HepG2 (cell line): ENCODE data around the gene UBE2L6. TPM values are rescaled to one million over a fixed set of nuclear protein-coding genes. Genes with fewer than 3 reads are reported as not detected.

Experiments
- ATAC-seq: fragments of 200-7000 bp; cut with Tn5 transposase; 3 replicates; pipeline ENCODE4 v1.9.1; 2020; ENCODE audit warnings: mild to moderate bottlenecking, moderate library complexity
- BruUV-seq: library from RNA; stranded (reverse); fragments of 400-500 nt; replicated peaks from 2 replicates; lab custom pipeline; 2021; lab: Mats Ljungman, UMichigan
- CTCF ChIA-PET: fragments of 300-600 bp; formaldehyde crosslinking; extraction: SDS; loops from one replicate; lab custom pipeline; 2021; ENCODE audit warnings: low total read pairs, inconsistent platforms, low intra/inter-chr PET ratio; lab: Yijun Ruan, JAX
- POLR2A ChIA-PET: fragments of 350-600 bp; sonication (Branson Sonifier 250); formaldehyde crosslinking; loops from one replicate; lab custom pipeline; 2020; ENCODE audit warnings: antibody characterized with exemption, inconsistent platforms; lab: Yijun Ruan, JAX
- DNase-seq: peaks from one replicate; pipeline ENCODE4 v3.0.0-alpha.2; 2015; ENCODE audit warnings: low spot score
- FAIRE-seq: peaks from 3 replicates; lab custom pipeline; 2011; peaks lifted over from hg19 to GRCh38; lab: Jason Lieb, UNC
- H2AFZ ChIP-seq: one replicate; pipeline ENCODE4 v1.6.1; 2011; ENCODE audit warnings: low read length, inconsistent platforms
- H3K27ac ChIP-seq: fragments of 300-600 bp; 3 replicates; pipeline ENCODE4 v1.8.0; 2011; ENCODE audit warnings: mixed run types, mild to moderate bottlenecking, mixed read lengths, low read length, inconsistent platforms; ENCODE audit not compliant: insufficient read depth; ENCODE audit errors: extremely low read length
- H3K27me3 ChIP-seq, 2 experiments: fragments of 200-600 bp in 1 of 2; 2 replicates in 1 of 2; 3 replicates in 1 of 2; pipeline versions ENCODE4 v1.6.0 to v1.8.0; 2011; ENCODE audit warnings: low read length in 2 of 2, mild to moderate bottlenecking in 2 of 2, moderate library complexity in 2 of 2, inconsistent platforms in 1 of 2; ENCODE audit not compliant: insufficient read depth in 2 of 2, control insufficient read depth in 1 of 2
- H3K36me3 ChIP-seq, 2 experiments: fragments of 200-600 bp in 1 of 2; replicated peaks in 1 of 2; 2 replicates in 1 of 2; 3 replicates in 1 of 2; pipeline versions ENCODE4 v1.5.1 to v1.8.0; 2011; ENCODE audit warnings: low read length in 2 of 2, inconsistent platforms in 1 of 2; ENCODE audit not compliant: insufficient read depth in 2 of 2, control insufficient read depth in 1 of 2
- H3K4me1 ChIP-seq: 2 replicates; pipeline ENCODE4 v1.5.1; 2012; ENCODE audit warnings: low read length, inconsistent platforms; ENCODE audit not compliant: insufficient read depth
- H3K4me2 ChIP-seq: 2 replicates; pipeline ENCODE4 v1.6.0; 2011; ENCODE audit warnings: low read depth, low read length, inconsistent platforms
- H3K4me3 ChIP-seq, 3 experiments: fragments of 200-600 bp in 1 of 3; sonication (generic), shearing (Covaris generic) in 1 of 3; replicated peaks in 1 of 3; 2 replicates each; pipeline ENCODE4 v1.5.1; 2011 to 2016; ENCODE audit warnings: low read length in 3 of 3, inconsistent platforms in 2 of 3, low read depth in 2 of 3, mild to moderate bottlenecking in 2 of 3, control low read depth in 1 of 3, mixed read lengths in 1 of 3; ENCODE audit not compliant: insufficient read depth in 1 of 3
- H3K79me2 ChIP-seq: one replicate; pipeline ENCODE4 v1.6.1; 2011; ENCODE audit warnings: low read length, inconsistent platforms; ENCODE audit not compliant: insufficient read depth
- H3K9ac ChIP-seq: 2 replicates; pipeline ENCODE4 v1.6.0; 2011; ENCODE audit warnings: mild to moderate bottlenecking, low read depth, low read length, inconsistent platforms; ENCODE audit not compliant: insufficient read depth
- H3K9me3 ChIP-seq: 2 replicates; pipeline ENCODE4 v1.5.1; 2012; ENCODE audit warnings: mild to moderate bottlenecking, low read length
- H4K20me1 ChIP-seq: 2 replicates; pipeline ENCODE4 v1.6.0; 2011; ENCODE audit warnings: inconsistent platforms, mild to moderate bottlenecking, low read length, moderate library complexity; ENCODE audit not compliant: insufficient read depth
- GLMP ChIP-seq: sonication (generic); formaldehyde crosslinking; IDR thresholded peaks from 2 replicates; pipeline ENCODE4 v1.9.0; 2021; ENCODE audit warnings: missing genetic modification reagents, mild to moderate bottlenecking, borderline replicate concordance
- HNF4G ChIP-seq, 2 experiments: sonication (generic) in 1 of 2; formaldehyde crosslinking in 1 of 2; IDR thresholded peaks; 2 replicates each; pipeline versions ENCODE4 v1.4.0 to v1.6.1; 2011 to 2020; ENCODE audit warnings: borderline replicate concordance in 2 of 2, low read depth in 2 of 2, mild to moderate bottlenecking in 2 of 2, low read length in 1 of 2, missing genetic modification reagents in 1 of 2, moderate library complexity in 1 of 2
- NBN ChIP-seq: fragments of 450-650 bp; conservative IDR thresholded peaks from 2 replicates; pipeline ENCODE4 v1.6.1; 2017
- NR2F2 ChIP-seq: IDR thresholded peaks from 2 replicates; pipeline ENCODE4 v1.6.1; 2012; ENCODE audit warnings: low read depth, inconsistent platforms, borderline replicate concordance
- NR2F6 ChIP-seq, 2 experiments: IDR thresholded peaks; 2 replicates each; pipeline ENCODE4 v1.6.1; 2016; ENCODE audit warnings: antibody characterized with exemption in 1 of 2, mild to moderate bottlenecking in 1 of 2
- ONECUT2 ChIP-seq: sonication (generic); formaldehyde crosslinking; IDR thresholded peaks from 2 replicates; pipeline ENCODE4 v1.4.0; 2020; ENCODE audit warnings: missing genetic modification reagents
- RAD21 ChIP-seq: fragments of 450-650 bp; formaldehyde crosslinking; IDR thresholded peaks from 2 replicates; pipeline ENCODE4 v1.5.0; 2020; ENCODE audit warnings: mild to moderate bottlenecking
- RARA ChIP-seq: IDR thresholded peaks from 2 replicates; pipeline ENCODE4 v1.6.1; 2016; ENCODE audit warnings: missing genetic modification reagents, missing compliant biosample characterization
- SMYD3 ChIP-seq: sonication (generic); formaldehyde crosslinking; IDR thresholded peaks from 2 replicates; pipeline ENCODE4 v1.8.1; 2023; ENCODE audit warnings: mild to moderate bottlenecking, missing genetic modification reagents
- TARDBP ChIP-seq: sonication (generic); formaldehyde crosslinking; IDR thresholded peaks from 2 replicates; pipeline ENCODE4 v1.8.0; 2022; ENCODE audit warnings: mild to moderate bottlenecking, missing genetic modification reagents
- ZNF292 ChIP-seq: sonication (generic); formaldehyde crosslinking; IDR thresholded peaks from 2 replicates; pipeline ENCODE4 v1.8.1; 2022; ENCODE audit warnings: mild to moderate bottlenecking, low read depth, missing genetic modification reagents, borderline replicate concordance
- ZNF674 ChIP-seq: sonication (generic); formaldehyde crosslinking; IDR thresholded peaks from 2 replicates; pipeline ENCODE4 v1.5.0; 2020; ENCODE audit warnings: low read depth, mild to moderate bottlenecking, missing genetic modification reagents
- ZNF761 ChIP-seq: sonication (generic); formaldehyde crosslinking; conservative IDR thresholded peaks from 2 replicates; pipeline ENCODE4 v1.4.0; 2020; ENCODE audit warnings: mild to moderate bottlenecking, missing genetic modification reagents
- WGBS: methylation state at CpG from one replicate; pipeline ENCODE4 v1.1.6; 2017; ENCODE audit warnings: low lambda C conversion rate; 5-methylcytosine and 5-hydroxymethylcytosine counted together
- in situ Hi-C: cut with HindIII; loops from 2 replicates; pipeline ENCODE4 v1.10.0; 2017; ENCODE audit warnings: low pct_unique_long_range_greater_than_20kb; ENCODE audit not compliant: extremely low pct_ligation_motif_present
- intact Hi-C: fragments of 100-400 bp; cut with micrococcal nuclease; formaldehyde crosslinking; loops from one replicate; pipeline ENCODE4 v1.10.0; 2022; ENCODE audit not compliant: unreplicated experiment
- polyA plus RNA-seq, 8 experiments: library from polyadenylated mRNA; depleted of rRNA in 3 of 8; stranded (reverse) in 7 of 8; unstranded in 1 of 8; fragments of >200 nt; fragmentation: Illumina TruSeq in 4 of 8; extraction: Trizol in 4 of 8; gene quantifications; 2 replicates each; pipeline versions ENCODE4 v1.2.1 to v1.2.3, GENCODE V29; 2011 to 2016; ENCODE audit warnings: low read depth in 4 of 8, missing spikeins in 1 of 8, mixed read lengths in 1 of 8; ENCODE audit not compliant: insufficient read depth in 1 of 8
- total RNA-seq, 5 experiments: library from RNA; depleted of rRNA; stranded (reverse); fragments of >200 nt; fragmentation: Illumina TruSeq; extraction: Trizol; gene quantifications; 2 replicates each; pipeline ENCODE4 v1.2.3, GENCODE V29; 2016; ENCODE audit warnings: low read depth in 1 of 5
- TF ChIP-seq, protein P1 (sequence below): sonication (generic); formaldehyde crosslinking; IDR thresholded peaks from 2 replicates; pipeline ENCODE4 v1.5.0; 2020; ENCODE audit warnings: missing genetic modification reagents, mild to moderate bottlenecking, borderline replicate concordance

Gene UBE2L6
- total and polyA plus RNA-seq, 2 of the 13 experiments (the other 11 are each of a cell fraction or from before 2014, with no cell fraction given) = 30.3 to 30.4 TPM

GRCh38 chr11:57616595-57616994, 49.1 kb upstream of the UBE2L6 start:
- in situ Hi-C loops = no loop called here
- FAIRE-seq (no peak), ATAC-seq (no peak; the same call in 2 of the 3 replicates), DNase-seq (no peak)
- CTCF ChIA-PET = no interaction called here
- Histone ChIP-seq H3K79me2 (no peaks in the 10 kb centered on the region), H3K9ac (no peak overlapping the region), H2AFZ (no peak overlapping the region), H4K20me1 (no peaks in the 10 kb centered on the region), H3K4me2 (no peak overlapping the region), H3K4me1 (no peaks in the 10 kb centered on the region), H3K9me3 (peaks cover 20% of the 10 kb centered on the region), H3K4me3 (no peak overlapping the region), H3K27me3 (no peaks in the 10 kb centered on the region), H3K36me3 (no peaks in the 10 kb centered on the region), H3K27ac (no peak overlapping the region)
- no TSS peak for BruUV-seq
- intact Hi-C loops = no loop called here
- 0% methylated on average over 3 of the region's 3 CpGs for WGBS
- POLR2A ChIA-PET = no interaction called here
- TF ChIP-seq GLMP (CRISPR knock-in tag) (no peak), ONECUT2 (CRISPR knock-in tag) (0 out of 2 replicates have a peak, but pooled peaks have one; percentile 50), NR2F2 (peak; percentile 61), TARDBP (no peak), ZNF674 (CRISPR knock-in tag) (no peak), NR2F6 (IDR thresholded peaks at IDR 0.05) (peak; percentile 47), NR2F6 (CRISPR knock-in tag; IDR thresholded peaks at IDR 0.05) (no peak), SMYD3 (CRISPR knock-in tag) (no peak), ZNF761 (CRISPR knock-in tag) (no peak), RAD21 (CRISPR knock-in tag) (no peak), RARA (no peak), ZNF292 (CRISPR knock-in tag) (no peak), NBN (no peak), HNF4G (IDR thresholded peaks at IDR 0.05; ENCODE audit: borderline replicate concordance, low read depth, low read length) (peak; percentile 51; the same call in 1 of the 2 replicates), HNF4G (CRISPR knock-in tag; IDR thresholded peaks at IDR 0.05; ENCODE audit: borderline replicate concordance, low read depth) (no peak)
- TF ChIP-seq, protein P1, sequence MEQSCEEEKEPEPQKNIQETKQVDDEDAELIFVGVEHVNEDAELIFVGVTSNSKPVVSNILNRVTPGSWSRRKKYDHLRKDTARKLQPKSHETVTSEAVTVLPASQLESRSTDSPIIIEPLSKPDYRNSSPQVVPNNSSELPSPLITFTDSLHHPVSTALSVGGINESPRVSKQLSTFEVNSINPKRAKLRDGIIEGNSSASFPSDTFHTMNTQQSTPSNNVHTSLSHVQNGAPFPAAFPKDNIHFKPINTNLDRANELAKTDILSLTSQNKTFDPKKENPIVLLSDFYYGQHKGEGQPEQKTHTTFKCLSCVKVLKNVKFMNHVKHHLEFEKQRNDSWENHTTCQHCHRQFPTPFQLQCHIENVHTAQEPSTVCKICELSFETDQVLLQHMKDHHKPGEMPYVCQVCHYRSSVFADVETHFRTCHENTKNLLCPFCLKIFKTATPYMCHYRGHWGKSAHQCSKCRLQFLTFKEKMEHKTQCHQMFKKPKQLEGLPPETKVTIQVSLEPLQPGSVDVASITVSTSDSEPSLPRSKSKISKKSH (CRISPR knock-in tag) = no peak
